HK-2 (cell line): ENCODE results near the gene ARHGAP15.

Source experiments
- DNase-seq: peaks from one replicate; pipeline ENCODE4 v3.0.0-alpha.2; 2018; ENCODE audit not compliant: unreplicated experiment

Gene ARHGAP15

GRCh38 chr2:143399631-143400069 lies 270.4 kb downstream of the ARHGAP15 start:
- no peak for DNase-seq

DNA sequence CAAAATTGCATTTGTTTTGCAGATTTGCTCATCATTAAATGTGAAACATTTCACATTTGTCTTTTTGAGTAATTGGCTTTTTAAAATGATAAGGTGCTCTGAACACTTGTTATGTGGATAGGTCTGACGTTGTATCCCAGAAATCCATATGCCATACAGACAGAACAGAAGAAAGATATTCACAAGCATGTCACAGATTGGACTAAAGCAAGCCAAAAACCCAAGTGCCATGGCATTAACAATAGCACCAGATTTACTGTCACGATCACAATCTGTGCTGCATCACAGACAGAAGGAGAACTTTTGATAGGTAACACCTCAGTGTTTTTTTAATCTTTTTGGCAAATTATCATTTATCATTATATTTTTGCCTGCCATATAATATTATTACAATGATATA lies 272.6 kb downstream of the ARHGAP15 start:
- no peak for DNase-seq

DNA sequence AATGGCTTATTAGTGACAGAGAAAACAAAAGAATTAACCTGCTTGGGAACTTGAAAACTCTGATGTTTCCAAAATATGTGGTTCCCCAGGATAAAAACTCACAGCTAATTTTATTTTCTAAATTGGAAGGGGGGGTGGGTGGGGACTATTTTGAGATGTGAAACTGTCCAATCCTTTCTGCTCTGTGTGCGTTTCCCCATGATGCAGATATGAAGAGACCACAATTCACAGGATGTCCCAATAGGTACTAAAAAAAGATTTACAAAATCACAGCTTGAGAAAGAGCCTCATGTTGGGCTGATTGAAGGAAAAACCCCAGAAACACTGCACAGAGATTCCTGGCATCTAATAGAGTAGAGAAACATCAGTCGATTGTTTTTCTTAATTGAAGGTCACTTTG lies 273.2 kb downstream of the ARHGAP15 start:
- DNase-seq: no peak

GRCh38 chr2:143410082-143410897 lies 281.1 kb downstream of the ARHGAP15 start:
- no peak for DNase-seq

DNA sequence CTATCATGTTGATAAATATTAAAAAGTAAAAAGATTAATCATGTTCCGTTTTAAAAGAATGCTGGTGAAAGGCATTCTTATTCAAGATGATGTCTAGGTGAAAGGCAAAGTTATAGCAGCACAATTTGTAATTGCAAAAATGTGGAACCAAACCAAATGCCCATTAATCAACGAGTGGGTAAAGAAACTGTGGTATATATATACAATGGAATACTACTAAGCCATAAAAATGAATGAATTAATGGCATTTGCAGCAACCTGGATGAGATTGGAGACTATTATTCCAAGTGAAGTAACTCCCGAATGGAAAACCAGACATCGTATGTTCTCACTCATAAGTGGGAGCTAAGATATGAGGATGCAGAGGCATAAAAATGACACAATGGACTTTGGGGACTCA lies 286.4 kb downstream of the ARHGAP15 start:
- no peak for DNase-seq

GRCh38 chr2:143417428-143417827 lies 288.2 kb downstream of the ARHGAP15 start:
- no peak for DNase-seq

GRCh38 chr2:143420313-143420712 lies 291.1 kb downstream of the ARHGAP15 start:
- no peak for DNase-seq

GRCh38 chr2:143422681-143423080 lies 293.5 kb downstream of the ARHGAP15 start:
- no peak for DNase-seq

DNA sequence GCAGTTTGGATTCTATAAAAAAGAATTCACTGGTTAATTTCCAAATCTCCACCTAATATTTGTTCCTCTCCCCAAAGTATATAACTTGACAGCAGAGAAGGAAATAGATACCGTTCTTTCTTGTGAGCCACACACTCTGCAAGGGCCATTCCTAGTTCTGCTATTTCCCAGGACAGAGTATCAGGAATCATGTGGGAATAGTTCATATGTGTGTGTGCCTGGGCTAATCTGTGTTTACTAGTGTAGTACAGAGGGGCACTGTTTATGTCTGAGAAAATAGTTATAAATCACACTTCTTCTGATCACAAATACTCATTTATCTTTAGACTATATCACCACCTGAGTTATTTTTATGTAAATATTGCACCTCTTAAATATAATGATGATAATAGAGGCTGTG lies 296.7 kb downstream of the ARHGAP15 start:
- no peak for DNase-seq

GRCh38 chr2:143426296-143426695 lies 297.1 kb downstream of the ARHGAP15 start:
- DNase-seq: peak; percentile 41

- DNase-seq: peak; percentile 16
These were observed 299.5 kb downstream of the ARHGAP15 start for GRCh38 chr2:143428700-143429099.

- DNase-seq: no peak
These were observed 300.9 kb downstream of the ARHGAP15 start for GRCh38 chr2:143429932-143430679.

DNA sequence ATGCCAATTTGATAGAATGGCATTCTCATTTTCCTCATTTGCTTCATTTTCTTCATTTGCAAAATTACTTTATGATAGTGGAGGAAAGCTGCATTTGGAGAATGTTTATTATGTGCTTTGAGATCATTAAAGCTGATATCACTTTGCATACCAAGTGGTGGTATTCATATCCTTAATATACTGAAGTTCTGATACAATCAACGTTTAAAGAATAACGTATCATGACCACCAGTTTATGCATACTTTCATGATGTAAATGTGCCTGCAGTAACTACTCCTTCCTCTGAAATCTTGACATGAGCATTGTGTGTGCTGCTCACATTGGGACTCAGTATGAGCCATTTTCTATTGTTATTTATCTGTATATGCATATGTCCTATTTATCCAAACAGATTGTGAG lies 302.1 kb downstream of the ARHGAP15 start:
- no peak for DNase-seq

DNA sequence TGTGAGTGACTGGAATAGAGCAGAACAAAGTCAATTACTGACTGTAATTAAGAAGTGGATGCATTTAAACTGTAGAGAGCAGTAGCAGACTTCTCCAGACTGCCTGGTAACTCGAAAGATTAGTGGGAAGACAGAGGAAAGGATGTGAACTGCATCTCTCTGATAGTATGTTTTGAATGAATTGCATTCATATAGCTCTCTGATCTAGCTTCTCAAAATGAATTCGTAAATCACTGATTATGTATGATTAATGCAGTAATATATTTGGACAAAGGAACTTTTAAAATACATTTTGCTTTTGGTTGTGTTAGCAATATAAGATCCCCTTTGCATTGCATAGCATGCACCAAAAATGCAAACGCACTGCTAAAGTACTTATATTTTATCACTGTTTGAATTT lies 304.0 kb downstream of the ARHGAP15 start:
- DNase-seq: no peak

DNA sequence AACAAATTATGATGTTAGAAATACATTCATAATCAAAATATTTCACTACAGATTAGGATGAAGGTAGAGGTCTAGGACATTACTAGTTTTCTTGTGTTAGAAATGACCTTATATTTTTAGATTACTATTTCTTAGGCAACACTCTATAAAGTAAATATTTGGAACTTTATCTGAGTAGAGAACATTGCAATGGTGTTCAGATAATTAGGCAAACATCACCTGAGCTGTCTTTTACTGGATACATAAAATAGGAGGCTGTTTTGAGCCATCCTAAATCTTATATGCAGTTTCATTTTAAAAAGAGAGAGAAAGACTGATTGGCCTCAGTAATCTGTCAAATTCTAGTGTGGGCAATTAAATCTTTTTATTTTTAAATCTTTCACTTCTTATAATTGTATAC lies 304.6 kb downstream of the ARHGAP15 start:
- no peak for DNase-seq

GRCh38 chr2:143434445-143434844 lies 305.2 kb downstream of the ARHGAP15 start:
- no peak for DNase-seq

DNA sequence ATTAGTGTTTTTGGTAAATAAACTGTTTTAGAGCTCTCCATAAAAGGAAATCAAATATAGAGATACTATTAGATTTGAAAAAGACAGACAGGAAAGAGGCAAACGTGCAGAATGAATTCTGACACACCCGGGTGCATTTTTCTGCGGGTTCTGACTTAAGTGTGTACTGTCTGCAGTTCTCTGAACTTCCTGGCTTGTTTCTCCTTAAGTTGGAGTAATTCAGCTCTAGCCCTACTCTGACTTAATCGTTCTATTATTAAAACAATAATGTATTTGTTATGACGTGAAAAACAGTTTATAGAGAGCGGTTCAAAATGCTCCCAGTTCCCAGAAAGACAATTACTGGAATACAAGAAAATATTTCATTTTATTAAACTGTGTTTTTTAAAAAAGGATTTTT lies 305.9 kb downstream of the ARHGAP15 start:
- no peak for DNase-seq

DNA sequence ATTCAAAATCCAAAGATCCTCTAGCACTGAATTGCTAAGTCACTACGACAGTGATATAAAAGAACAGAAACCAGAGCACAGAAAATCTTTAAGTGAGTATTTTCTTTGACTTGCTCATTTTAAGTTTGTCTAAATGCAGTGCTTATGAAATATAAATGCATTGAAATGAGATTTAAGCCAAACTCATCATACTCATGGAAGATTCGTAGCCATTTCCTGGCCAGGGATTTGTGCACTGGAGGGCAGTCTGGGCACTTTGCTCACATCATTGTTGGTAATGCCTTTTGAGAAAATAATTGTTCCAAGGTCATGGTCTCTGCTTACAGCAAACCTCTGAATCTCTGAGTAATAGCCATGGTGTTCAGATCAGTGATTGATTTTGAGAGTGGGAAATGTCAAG lies 307.7 kb downstream of the ARHGAP15 start:
- no peak for DNase-seq

- DNase-seq: no peak
These were observed 311.3 kb downstream of the ARHGAP15 start for GRCh38 chr2:143440411-143441012.

GRCh38 chr2:143442193-143442592 lies 313.0 kb downstream of the ARHGAP15 start:
- no peak for DNase-seq

DNA sequence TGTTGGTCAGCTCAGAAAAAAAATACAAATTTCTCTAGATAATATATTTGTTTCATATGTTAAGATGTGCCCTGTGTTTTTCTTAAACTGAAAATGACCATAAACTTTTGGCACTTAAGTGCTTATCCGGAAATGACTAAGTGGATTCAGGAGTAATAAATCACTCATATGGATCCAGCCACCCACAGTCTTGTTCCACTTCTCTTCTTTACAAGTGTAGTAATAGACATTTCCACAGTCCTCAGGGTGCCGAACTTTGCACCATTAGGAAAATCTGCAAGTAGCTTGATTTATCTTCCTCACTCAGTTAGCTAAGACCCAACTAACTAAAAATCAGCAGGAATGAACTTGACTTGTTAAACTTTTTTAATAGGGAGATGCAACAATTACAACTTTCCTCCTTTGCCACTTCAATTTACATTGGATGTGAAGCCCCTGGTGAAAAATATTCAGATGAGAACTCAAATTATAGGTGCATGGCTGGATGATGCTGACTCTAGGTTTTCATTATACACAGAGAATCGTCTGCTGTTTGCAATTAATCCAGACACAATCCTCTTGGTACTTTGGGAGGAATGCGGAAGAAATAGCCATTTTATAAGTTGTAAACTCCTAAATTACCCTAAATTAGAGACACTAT lies 322.5 kb downstream of the ARHGAP15 start:
- no peak for DNase-seq

DNA sequence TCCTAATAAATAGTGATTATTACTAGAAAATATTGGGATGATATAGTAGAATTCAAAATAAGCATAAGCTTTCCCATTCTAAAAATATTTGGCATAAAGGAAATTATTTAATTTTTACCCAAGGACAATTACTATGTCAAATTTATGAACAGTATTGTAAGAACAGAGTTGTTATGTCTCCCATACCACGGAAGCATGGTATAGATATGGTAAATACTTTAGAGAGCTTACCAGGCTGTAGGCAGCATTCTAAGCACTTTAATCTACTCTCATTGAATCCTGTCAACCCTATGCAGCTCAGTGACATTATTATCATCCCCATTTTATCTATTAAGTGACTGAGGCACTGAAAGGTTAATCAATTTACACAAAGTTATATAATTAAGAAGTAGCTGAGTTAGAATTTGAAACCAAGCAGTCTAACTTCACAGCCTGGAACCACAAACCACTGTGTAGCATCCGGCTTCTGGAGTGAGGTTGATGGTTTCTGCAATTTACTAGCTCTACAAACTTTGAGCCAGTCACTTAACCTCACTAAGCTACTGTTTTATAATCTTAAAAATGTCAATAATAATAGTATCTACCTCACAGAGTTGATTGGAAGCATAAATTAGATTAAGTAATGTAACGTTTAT lies 323.7 kb downstream of the ARHGAP15 start:
- no peak for DNase-seq
